SIG-M5 treated with dmso at 0.1 percent for 504 hours (cell line): ENCODE measurements around the gene SMC1A.
"Not testable (repeated sequence)": the region's sequence is repeated elsewhere in the genome, so short reads cannot be mapped to it uniquely, and the experiment has no call there.

Source experiments
- DNase-seq: peaks from one replicate; lab custom pipeline; 2025; ENCODE audit not compliant: unreplicated experiment; lab: John Stamatoyannopoulos, UW

SMC1A gene

GRCh38 chrX:53422861-53423306, 430 bp upstream of the SMC1A start, which contains the start of gene RIBC1:
Gene RIBC1, plus strand, starts transcription at chrX:53422873. Its CDS starts 3,404 bp downstream, at chrX:53426277.
- no peak for DNase-seq

- DNase-seq: no peak
These were observed 725 bp downstream of the SMC1A start for GRCh38 chrX:53421772-53422085.

- no peak for DNase-seq
These were observed 1.3 kb downstream of the SMC1A start for GRCh38 chrX:53421125-53421524.

GRCh38 chrX:53420351-53420750, 2.1 kb downstream of the SMC1A start:
- not testable (repeated sequence) for DNase-seq

- peak; percentile 36 for DNase-seq
These were observed 10.0 kb downstream of the SMC1A start for GRCh38 chrX:53412446-53412845.

GRCh38 chrX:53403535-53403934, 18.9 kb downstream of the SMC1A start:
- no peak for DNase-seq

- DNase-seq: no peak
These were observed 24.2 kb downstream of the SMC1A start for GRCh38 chrX:53398216-53398615.

GRCh38 chrX:53395605-53396298, 26.7 kb downstream of the SMC1A start:
- no peak for DNase-seq

- DNase-seq: no peak
These were observed 38.9 kb downstream of the SMC1A start for GRCh38 chrX:53383376-53384076.

- DNase-seq: no peak
These were observed 42.7 kb downstream of the SMC1A start for GRCh38 chrX:53379747-53380146.

GRCh38 chrX:53379008-53379710, 43.3 kb downstream of the SMC1A start:
- no peak for DNase-seq

- DNase-seq: no peak
These were observed 45.0 kb downstream of the SMC1A start for GRCh38 chrX:53377464-53377863.

- no peak for DNase-seq
These were observed 45.6 kb downstream of the SMC1A start for GRCh38 chrX:53376888-53377287.

- no peak for DNase-seq
These were observed 47.5 kb downstream of the SMC1A start for GRCh38 chrX:53374923-53375322.

GRCh38 chrX:53374222-53374820, 48.1 kb downstream of the SMC1A start:
- peak; percentile 89 for DNase-seq

GRCh38 chrX:53373307-53373706, 49.1 kb downstream of the SMC1A start:
- no peak for DNase-seq

GRCh38 chrX:53366454-53366853, 56.0 kb downstream of the SMC1A start:
- DNase-seq: not testable (repeated sequence)

GRCh38 chrX:53362449-53362848, 60.0 kb downstream of the SMC1A start:
- peak; percentile 65 for DNase-seq

- DNase-seq: no peak
These were observed 64.5 kb downstream of the SMC1A start for GRCh38 chrX:53357799-53358530.

GRCh38 chrX:53356186-53356585, 66.3 kb downstream of the SMC1A start:
- DNase-seq: no peak

- peak; percentile 15 for DNase-seq
These were observed 67.8 kb downstream of the SMC1A start for GRCh38 chrX:53354669-53355068.
